IMR-90 (cell line): ENCODE results near the gene TMEM120A.

ENCODE experiments used
- CTCF ChIP-seq: conservative IDR thresholded peaks from 2 replicates; pipeline ENCODE4 v1.5.1; 2012; ENCODE audit warnings: mild to moderate bottlenecking, low read depth, low read length, improper control_type of control experiment
- RAD21 ChIP-seq: IDR thresholded peaks from 2 replicates; pipeline ENCODE4 v1.6.1; 2012; ENCODE audit warnings: low read length, improper control_type of control experiment

- no peak for TF ChIP-seq CTCF
- TF ChIP-seq RAD21: no peak
These were observed 2.1 kb upstream of the TMEM120A start for GRCh38 chr7:75996476-75996875.
